GM12878 (cell line): ENCODE measurements around the gene TBCCD1. TPM values are rescaled to one million over a fixed set of nuclear protein-coding genes. Genes with fewer than 3 reads are reported as not detected.

Experiments
- ATAC-seq: fragments of 200-7000 bp; cut with Tn5 transposase; 3 replicates; pipeline ENCODE4 v1.9.1; 2020; ENCODE audit warnings: mild to moderate bottlenecking, moderate library complexity
- BruUV-seq: library from RNA; stranded (reverse); fragments of 400-500 nt; replicated peaks from 2 replicates; lab custom pipeline; 2021; lab: Mats Ljungman, UMichigan
- CTCF ChIA-PET: fragments of 300-600 bp; sonication (Branson Sonifier 250); formaldehyde crosslinking; extraction: SDS; loops from one replicate; lab custom pipeline; 2021; ENCODE audit warnings: inconsistent platforms; lab: Yijun Ruan, JAX
- POLR2A ChIA-PET: fragments of 350-600 bp; formaldehyde crosslinking; extraction: SDS; loops from one replicate; lab custom pipeline; 2021; ENCODE audit warnings: inconsistent platforms; lab: Charles Lee
- RAD21 ChIA-PET: fragments of 300-600 bp; sonication (Branson Sonifier 250); formaldehyde crosslinking; loops from one replicate; lab custom pipeline; 2023; ENCODE audit warnings: antibody characterized with exemption; ENCODE audit not compliant: unreplicated experiment; lab: Charles Lee
- SMC1A ChIA-PET: fragments of 300-600 bp; sonication (Branson Sonifier 250); formaldehyde crosslinking; loops from one replicate; lab custom pipeline; 2023; ENCODE audit not compliant: unreplicated experiment, uncharacterized antibody; lab: Charles Lee
- DNase-seq: peaks from one replicate; pipeline ENCODE4 v3.0.0-alpha.2; 2011; ENCODE audit warnings: low read depth, low spot score
- FAIRE-seq: peaks from 3 replicates; lab custom pipeline; 2011; peaks lifted over from hg19 to GRCh38; lab: Jason Lieb, UNC
- H2AFZ ChIP-seq: 2 replicates; pipeline ENCODE4 v1.6.0; 2011; ENCODE audit warnings: low read depth, low read length, control low read depth; ENCODE audit not compliant: control insufficient read depth
- H3K27ac ChIP-seq: 2 replicates; pipeline ENCODE4 v1.5.1; 2011; ENCODE audit warnings: control low read depth; ENCODE audit not compliant: control insufficient read depth, insufficient read depth
- H3K27me3 ChIP-seq, 2 experiments: replicated peaks in 1 of 2; 2 replicates each; pipeline versions ENCODE4 v1.6.0 to v1.6.1; 2011; ENCODE audit warnings: low read length in 1 of 2; ENCODE audit not compliant: control insufficient read depth in 2 of 2, insufficient read depth in 2 of 2
- H3K36me3 ChIP-seq, 2 experiments: 2 replicates each; pipeline ENCODE4 v1.5.1; 2011; ENCODE audit warnings: low read length in 1 of 2; ENCODE audit not compliant: control insufficient read depth in 2 of 2, insufficient read depth in 2 of 2
- H3K4me1 ChIP-seq: 2 replicates; pipeline ENCODE4 v1.6.1; 2011; ENCODE audit warnings: mild to moderate bottlenecking, low read length, moderate library complexity, mixed read lengths; ENCODE audit not compliant: control insufficient read depth, insufficient read depth
- H3K4me2 ChIP-seq: 2 replicates; pipeline ENCODE4 v1.6.0; 2011; ENCODE audit warnings: control low read depth; ENCODE audit not compliant: control insufficient read depth, insufficient read depth
- H3K4me3 ChIP-seq: fragments of 200-600 bp; sonication (generic); 2 replicates; pipeline ENCODE4 v1.5.1; 2016
- H3K79me2 ChIP-seq: 2 replicates; pipeline ENCODE4 v1.6.0; 2011; ENCODE audit warnings: low read length; ENCODE audit not compliant: control insufficient read depth, insufficient read depth
- H3K9ac ChIP-seq: 2 replicates; pipeline ENCODE4 v1.8.0; 2011; ENCODE audit warnings: low read length, control low read depth, mixed read lengths; ENCODE audit not compliant: control insufficient read depth, insufficient read depth
- H3K9me3 ChIP-seq: replicated peaks from 3 replicates; pipeline ENCODE4 v1.5.1; 2011; ENCODE audit warnings: mild to moderate bottlenecking, low read length; ENCODE audit not compliant: control insufficient read depth, insufficient read depth
- H4K20me1 ChIP-seq: 2 replicates; pipeline ENCODE4 v1.6.0; 2011; ENCODE audit not compliant: control insufficient read depth, insufficient read depth
- E2F8 ChIP-seq: fragments of 450-650 bp; IDR thresholded peaks from 2 replicates; pipeline ENCODE4 v1.6.1; 2018; ENCODE audit warnings: mild to moderate bottlenecking, low read depth, moderate library complexity; ENCODE audit not compliant: partially characterized antibody
- E4F1 ChIP-seq: fragments of 450-650 bp; IDR thresholded peaks from 2 replicates; pipeline ENCODE4 v1.6.1; 2018; ENCODE audit warnings: borderline replicate concordance, mild to moderate bottlenecking; ENCODE audit not compliant: partially characterized antibody
- IKZF2 ChIP-seq, 2 experiments: fragments of 450-650 bp; IDR thresholded peaks; 2 replicates each; pipeline ENCODE4 v1.6.1; 2017; ENCODE audit warnings: mild to moderate bottlenecking in 2 of 2, moderate library complexity in 2 of 2
- IRF3 ChIP-seq: fragments of 450-650 bp; IDR thresholded peaks from 2 replicates; pipeline ENCODE4 v1.6.1; 2014; ENCODE audit warnings: mild to moderate bottlenecking
- IRF4 ChIP-seq: IDR thresholded peaks from 2 replicates; pipeline ENCODE4 v1.6.1; 2011; ENCODE audit warnings: low read depth, low read length
- NR2C1 ChIP-seq: fragments of 450-650 bp; IDR thresholded peaks from 2 replicates; pipeline ENCODE4 v1.6.1; 2017; ENCODE audit warnings: antibody characterized with exemption, mild to moderate bottlenecking, moderate library complexity
- NR2F1 ChIP-seq: fragments of 450-650 bp; conservative IDR thresholded peaks from 2 replicates; pipeline ENCODE4 v1.6.1; 2017; ENCODE audit warnings: mild to moderate bottlenecking
- PML ChIP-seq: IDR thresholded peaks from 2 replicates; pipeline ENCODE4 v1.6.1; 2012; ENCODE audit warnings: low read length, inconsistent platforms
- POLR2AphosphoS5 ChIP-seq: IDR thresholded peaks from 2 replicates; pipeline ENCODE4 v1.6.1; 2011; ENCODE audit warnings: mild to moderate bottlenecking, low read length, inconsistent platforms
- SKIL ChIP-seq: fragments of 450-650 bp; IDR thresholded peaks from 2 replicates; pipeline ENCODE4 v1.6.1; 2017; ENCODE audit warnings: mild to moderate bottlenecking, low read depth, inconsistent platforms; ENCODE audit not compliant: poor library complexity, severe bottlenecking
- ZBTB11 ChIP-seq: fragments of 450-650 bp; formaldehyde crosslinking; IDR thresholded peaks from 2 replicates; pipeline ENCODE4 v1.5.0; 2022; ENCODE audit warnings: mild to moderate bottlenecking, missing genetic modification characterization
- WGBS: methylation state at CpG from one replicate; pipeline ENCODE4 v1.1.6; 2016; ENCODE audit warnings: low lambda C conversion rate; ENCODE audit not compliant: insufficient replicate concordance, insufficient coverage; ENCODE audit errors: missing lambda C conversion rate; 5-methylcytosine and 5-hydroxymethylcytosine counted together
- in situ Hi-C: fragments of 300-500 bp; cut with MboI; formaldehyde crosslinking; loops from 9 replicates; pipeline ENCODE4 v1.14.3; 2018; ENCODE audit warnings: mixed read lengths
- intact Hi-C: fragments of 100-400 bp; cut with micrococcal nuclease; formaldehyde crosslinking; loops from one replicate; pipeline ENCODE4 v1.14.2; 2022; ENCODE audit not compliant: unreplicated experiment
- polyA plus RNA-seq, 11 experiments: library from polyadenylated mRNA; depleted of rRNA in 4 of 11; unstranded in 6 of 11; stranded (reverse) in 5 of 11; fragments of >200 nt; fragmentation: Nextera tagmentation in 4 of 11; fragmentation: Illumina TruSeq in 1 of 11; extraction: Ambion mirVana in 4 of 11; extraction: Trizol in 1 of 11; gene quantifications; 1 replicate in 1 of 11; 2 replicates in 10 of 11; pipeline versions ENCODE4 v1.2.1 to v1.2.3, GENCODE V29; 2011 to 2016; ENCODE audit warnings: inconsistent platforms in 2 of 11, missing spikeins in 2 of 11, low read depth in 1 of 11
- total RNA-seq, 4 experiments: library from RNA; depleted of rRNA in 3 of 4; stranded (reverse); fragments of >200 nt in 3 of 4; fragmentation: Illumina TruSeq in 1 of 4; extraction: Trizol in 1 of 4; gene quantifications; 2 replicates each; pipeline versions ENCODE4 v1.2.1 to v1.2.3, GENCODE V29; 2013 to 2021

The TBCCD1 gene
- total and polyA plus RNA-seq, 10 of the 15 experiments (the other 5 are each of a cell fraction or from before 2014, with no cell fraction given), result 6.9 to 23.4 (median 14.7) TPM

- no TSS peak for BruUV-seq
- ChIA-PET SMC1A (interaction anchor here (0.7 kb wide), 1 partner anchor 391 kb away, joined by 3 read pairs; no protein-coding TSS in a partner anchor), POLR2A (no interaction called here), RAD21 (no interaction called here), CTCF (interaction anchor here (2.0 kb wide), 1 partner anchor 649 kb away, joined by 5 read pairs; no protein-coding TSS in a partner anchor)
- TF ChIP-seq SKIL, result no peak
- no peak for TF ChIP-seq E4F1
- no peak for TF ChIP-seq NR2C1
- no peak for TF ChIP-seq E2F8
- TF ChIP-seq IRF3, result no peak
- TF ChIP-seq IRF4, result no peak
- no peak for TF ChIP-seq PML
- no peak for TF ChIP-seq IKZF2 (IDR thresholded peaks at IDR 0.05)
- no peak for TF ChIP-seq ZBTB11
- TF ChIP-seq POLR2AphosphoS5, result no peak
- TF ChIP-seq NR2F1, result no peak
- intact Hi-C loops (no loop called here), in situ Hi-C loops (no loop called here)
- Histone ChIP-seq H2AFZ (no peak overlapping the region), H3K36me3 (0 out of 4 replicates have a peak, but pooled peaks cover 0 to 3% of the 10 kb centered on the region in 2 experiments), H3K79me2 (no peaks in the 10 kb centered on the region), H3K4me3 (no peak overlapping the region), H3K4me1 (no peaks in the 10 kb centered on the region), H3K27me3 (peaks cover 0 to 2% of the 10 kb centered on the region in 2 experiments; a peak in 1 of 4 replicates), H3K9ac (no peak overlapping the region), H3K4me2 (no peak overlapping the region), H3K9me3 (no peaks in the 10 kb centered on the region), H3K27ac (no peak overlapping the region), H4K20me1 (no peaks in the 10 kb centered on the region)
- DNase-seq (no peak), FAIRE-seq (no peak), ATAC-seq (no peak)
- WGBS, result 60% methylated on average over 4 of the region's 4 CpGs
Observed at GRCh38 chr3:186592682-186593081, 25.5 kb upstream of the TBCCD1 start.
